Right lung (tissue), 5 donors: ENCODE measurements around the gene GALNT7. TPM values are rescaled to one million over a fixed set of nuclear protein-coding genes. Genes with fewer than 3 reads are reported as not detected.
A peak's percentile ranks its signal among the peaks of the same experiment; 100 is the strongest.

ENCODE experiments used
- DNase-seq, 2 donors: peaks; one replicate each; pipeline ENCODE4 v3.0.0-alpha.2; 2013
- polyA plus RNA-seq, 5 donors: library from polyadenylated mRNA; unstranded; fragments of 120-200 nt; gene quantifications; one replicate each; pipeline versions ENCODE4 v1.2.1 to v1.2.3, GENCODE V29; 2013; ENCODE audit warnings: inconsistent platforms in 1 of 5, low replicate concordance in 1 of 5; ENCODE audit not compliant: insufficient read length in 5 of 5, insufficient read depth in 1 of 5

The GALNT7 gene
- polyA plus RNA-seq, 5 donors: 27.8 to 47.1 (median 37.0) TPM

DNA sequence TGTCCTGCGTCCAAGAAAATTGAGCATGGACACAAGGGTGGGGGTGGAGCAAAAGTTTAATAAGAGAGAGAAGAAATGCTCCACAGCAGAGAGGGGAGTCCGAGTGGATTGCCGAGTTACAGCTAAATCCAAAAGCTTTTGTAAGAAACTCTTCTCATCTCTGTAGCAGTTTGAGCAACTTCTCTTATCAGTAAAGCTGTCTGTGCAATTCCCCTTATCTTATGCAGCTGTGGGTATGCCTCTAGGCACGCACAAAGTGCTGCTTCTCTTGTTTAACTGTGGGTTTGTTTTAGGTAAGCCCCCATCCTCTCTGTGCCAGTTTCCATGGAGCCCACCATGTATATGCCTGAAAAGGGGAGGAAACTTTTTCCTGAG is 120.7 kb downstream of the GALNT7 start:
- no peak for DNase-seq

DNA sequence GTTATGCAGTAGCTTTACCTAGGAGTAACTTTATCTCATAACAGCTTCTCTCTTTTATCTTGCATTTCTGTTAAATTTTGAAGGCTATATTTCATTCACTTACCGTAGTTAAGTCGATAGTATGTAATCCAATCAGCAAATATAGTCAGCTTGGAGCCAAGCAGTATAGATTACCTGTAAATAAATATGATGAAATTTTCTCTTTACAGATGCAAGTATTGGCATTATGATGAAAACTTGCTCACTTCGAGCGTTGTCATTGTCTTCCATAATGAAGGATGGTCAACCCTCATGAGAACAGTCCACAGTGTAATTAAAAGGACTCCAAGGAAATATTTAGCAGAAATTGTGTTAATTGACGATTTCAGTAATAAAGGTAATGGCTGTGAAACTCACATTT is 123.3 kb downstream of the GALNT7 start:
- DNase-seq: no peak

DNA sequence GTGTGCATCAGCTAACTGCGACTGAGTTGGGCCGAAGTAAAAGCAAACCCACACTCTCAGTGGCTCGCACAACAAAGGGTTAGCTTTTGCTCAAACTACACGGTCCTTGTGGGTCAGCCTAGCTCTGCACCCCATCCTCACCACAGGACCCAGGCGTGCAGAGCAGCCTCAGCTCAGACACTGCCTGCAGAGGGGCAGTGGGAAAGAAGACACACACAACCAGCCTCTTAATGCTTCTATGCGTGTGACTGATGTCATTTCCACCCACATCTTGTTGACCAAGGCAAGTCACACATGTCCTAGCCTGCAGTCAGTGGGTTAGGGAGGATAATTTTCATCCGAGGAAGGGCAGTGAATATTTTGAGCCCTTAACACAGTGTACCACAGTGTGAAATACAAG is 125.1 kb downstream of the GALNT7 start:
- no peak for DNase-seq

DNA sequence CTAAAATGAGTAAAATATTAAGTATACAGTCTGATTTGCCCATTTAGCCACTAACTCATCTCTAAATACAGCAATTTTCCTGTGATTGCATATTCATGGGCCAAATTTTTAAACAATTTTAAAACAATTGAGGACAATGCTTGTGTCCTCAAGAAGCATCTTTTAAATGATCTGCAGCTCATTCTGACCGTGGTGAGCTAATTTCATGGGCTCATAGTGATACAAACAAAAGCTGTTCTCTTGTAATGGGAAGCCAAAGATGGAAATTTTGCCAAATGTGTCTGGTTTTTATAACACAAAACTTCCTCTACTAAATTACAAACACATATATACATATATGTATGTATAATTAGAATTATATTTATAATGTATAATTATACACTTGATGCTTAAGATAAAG is 125.8 kb downstream of the GALNT7 start:
- no peak for DNase-seq

DNA sequence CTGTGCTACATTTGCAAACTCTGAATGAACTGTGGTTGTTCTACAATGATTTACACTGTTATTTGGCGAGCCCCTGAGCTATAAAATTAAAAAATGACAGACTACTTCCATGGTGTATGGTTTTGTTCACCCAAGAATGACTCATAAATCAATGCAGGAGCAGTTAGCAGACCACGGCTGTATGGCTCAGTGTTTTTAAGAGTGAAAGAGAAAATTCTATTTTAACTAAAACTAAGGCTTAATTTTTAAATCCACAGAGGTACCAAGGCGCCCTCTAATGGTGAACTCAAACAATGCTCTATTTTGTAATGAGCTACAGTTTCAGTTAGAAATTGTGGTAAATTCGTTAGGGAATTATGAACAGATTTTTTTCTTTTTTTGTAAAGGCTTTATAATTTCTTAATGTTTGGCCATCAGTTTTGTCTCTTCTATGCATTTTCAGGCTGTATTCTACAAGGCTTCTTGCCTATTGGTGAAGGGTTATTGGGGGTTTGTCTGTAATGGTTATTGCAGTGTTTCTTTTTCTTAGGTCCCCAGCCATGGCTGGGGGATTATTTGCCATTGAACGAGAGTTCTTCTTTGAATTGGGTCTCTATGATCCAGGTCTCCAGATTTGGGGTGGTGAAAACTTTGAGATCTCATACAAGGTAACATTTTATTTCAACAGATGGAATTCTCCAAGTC is 133.0 kb downstream of the GALNT7 start:
- peak in 1 of 2 donors; percentile 12 for DNase-seq

DNA sequence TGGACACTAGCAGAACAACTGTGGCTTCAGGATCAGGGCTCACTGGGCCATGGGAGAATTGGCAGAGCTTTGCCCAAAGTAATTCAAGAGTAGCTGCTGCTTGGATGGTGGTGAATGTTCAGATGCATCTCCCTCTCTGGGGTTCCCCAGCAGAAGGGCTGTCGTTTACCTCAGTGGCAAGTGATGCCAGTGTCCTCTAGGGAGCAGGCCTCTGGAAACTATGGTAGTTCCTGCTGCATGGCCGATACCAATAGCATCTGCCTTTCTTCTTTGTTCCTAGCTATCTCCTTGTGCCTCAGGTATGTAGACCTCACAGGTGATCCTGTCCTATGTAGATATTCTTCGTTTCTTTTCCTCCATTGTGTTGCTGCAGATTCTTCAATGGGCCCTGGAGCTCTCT is 139.2 kb downstream of the GALNT7 start:
- no peak for DNase-seq

DNA sequence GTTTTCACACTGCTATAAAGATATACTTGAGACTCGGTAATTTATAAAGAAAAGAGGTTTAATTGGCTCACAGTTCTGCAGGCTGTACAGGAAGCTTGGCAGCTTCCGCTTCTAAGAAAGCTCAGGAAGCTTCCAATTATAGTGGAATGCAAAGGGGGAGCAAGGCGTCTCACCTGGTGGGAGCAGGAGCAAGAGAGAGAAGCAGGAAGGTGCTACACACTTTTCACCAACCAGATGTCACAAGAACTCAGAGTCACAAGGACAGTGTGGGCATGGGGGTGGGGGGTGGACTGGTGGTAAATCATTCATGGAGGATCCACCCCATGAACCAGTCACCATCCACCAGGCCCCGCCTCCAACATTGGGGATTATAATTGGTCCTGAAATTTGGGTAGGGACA is 142.8 kb downstream of the GALNT7 start:
- DNase-seq: no peak

DNA sequence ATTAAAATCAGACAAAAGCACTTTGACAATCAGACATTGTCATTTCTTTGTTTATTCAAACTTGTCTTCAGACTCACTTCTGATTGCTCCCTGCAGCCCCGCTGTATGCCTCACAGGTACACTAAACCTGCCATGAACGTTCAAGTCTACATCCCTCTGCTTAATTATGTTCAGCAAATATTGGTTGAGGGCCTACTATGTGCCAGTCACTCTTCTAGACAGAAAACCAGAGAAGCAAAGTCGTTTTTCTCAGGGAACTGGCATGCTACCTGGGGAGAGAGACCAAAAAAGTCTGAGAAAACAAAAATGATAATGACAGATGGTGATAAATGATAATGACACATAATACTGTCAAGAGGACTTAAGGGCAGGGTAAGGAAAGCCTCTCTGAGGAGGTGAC is 146.1 kb downstream of the GALNT7 start:
- DNase-seq: no peak

DNA sequence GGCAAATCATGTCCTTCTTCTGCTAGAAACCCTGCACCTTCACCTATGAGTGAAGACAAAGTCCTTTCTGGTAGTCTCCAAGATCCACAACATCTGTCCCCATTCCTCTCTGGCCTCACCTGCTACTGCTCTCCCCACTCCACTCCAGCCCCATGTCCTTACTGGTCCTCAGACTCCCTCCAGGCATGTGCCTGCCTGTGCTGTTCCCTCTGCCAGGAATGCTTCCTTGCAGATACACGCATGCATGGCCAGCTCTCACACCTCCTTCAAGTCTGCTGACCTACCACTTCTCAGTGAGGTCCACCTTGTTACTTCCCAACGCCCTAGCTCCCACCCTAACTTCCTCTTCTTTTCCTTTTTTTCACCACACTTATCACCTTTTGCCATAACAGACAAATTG is 147.4 kb downstream of the GALNT7 start:
- DNase-seq: no peak

DNA sequence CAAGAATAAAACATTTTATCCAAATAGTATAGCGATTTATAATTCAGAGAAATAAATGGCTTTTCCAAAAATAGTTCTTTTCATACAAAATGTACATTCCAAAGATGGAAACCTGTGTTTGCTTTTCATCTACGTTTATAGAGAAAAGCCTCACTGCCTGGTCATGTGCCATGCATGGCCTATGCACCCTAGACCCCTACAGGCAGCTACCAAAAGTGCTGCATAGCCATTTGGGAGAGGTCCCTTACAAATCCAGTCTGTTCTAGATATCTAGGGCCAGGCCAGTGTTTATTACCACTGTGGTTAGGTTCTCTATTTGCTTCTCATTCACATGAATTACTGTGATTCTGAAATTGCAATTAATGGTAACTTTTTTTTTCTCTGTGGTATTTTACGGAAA is 148.4 kb downstream of the GALNT7 start:
- DNase-seq: no peak

DNA sequence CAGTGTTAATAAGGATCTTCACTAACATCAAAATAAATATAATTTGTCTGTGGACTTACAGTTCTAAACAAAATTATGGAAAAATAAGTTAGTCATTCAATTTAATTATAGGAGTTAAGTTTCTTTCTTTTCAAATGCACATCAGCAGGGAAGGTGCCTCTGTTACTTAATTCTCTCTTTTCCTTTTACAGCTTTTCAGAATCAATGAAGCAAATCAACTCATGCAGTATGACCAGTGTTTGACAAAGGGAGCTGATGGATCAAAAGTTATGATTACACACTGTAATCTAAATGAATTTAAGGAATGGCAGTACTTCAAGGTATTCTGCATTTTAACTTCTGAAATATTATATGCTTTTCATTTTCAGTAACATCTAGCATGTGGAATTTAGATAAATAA is 149.6 kb downstream of the GALNT7 start:
- DNase-seq: no peak

DNA sequence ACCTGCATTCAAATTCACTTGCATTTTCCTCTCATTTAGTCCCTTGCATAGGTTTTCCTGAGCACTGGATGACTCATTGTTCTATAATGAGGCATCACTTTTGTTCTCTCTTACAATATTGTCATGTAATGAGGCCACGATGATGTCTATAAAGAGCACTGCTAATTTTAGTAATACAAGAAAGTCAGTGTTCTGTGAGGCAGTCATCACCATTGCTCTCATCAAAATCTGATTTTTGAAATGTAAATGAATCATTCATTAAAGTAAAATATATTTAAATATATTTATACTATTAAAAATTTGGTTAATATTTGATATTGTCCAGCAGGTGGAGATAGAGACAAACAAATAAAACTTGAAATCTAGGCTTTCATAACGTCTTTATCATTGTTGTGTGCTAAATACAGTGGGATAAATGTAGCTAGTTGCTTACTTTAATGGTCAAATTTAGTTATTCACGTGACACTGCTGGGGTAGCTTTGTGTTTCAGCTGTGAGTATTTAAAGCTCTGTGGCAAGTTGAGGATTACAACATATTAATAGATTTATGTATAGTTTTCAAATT is 150.1 kb downstream of the GALNT7 start:
- DNase-seq: no peak

DNA sequence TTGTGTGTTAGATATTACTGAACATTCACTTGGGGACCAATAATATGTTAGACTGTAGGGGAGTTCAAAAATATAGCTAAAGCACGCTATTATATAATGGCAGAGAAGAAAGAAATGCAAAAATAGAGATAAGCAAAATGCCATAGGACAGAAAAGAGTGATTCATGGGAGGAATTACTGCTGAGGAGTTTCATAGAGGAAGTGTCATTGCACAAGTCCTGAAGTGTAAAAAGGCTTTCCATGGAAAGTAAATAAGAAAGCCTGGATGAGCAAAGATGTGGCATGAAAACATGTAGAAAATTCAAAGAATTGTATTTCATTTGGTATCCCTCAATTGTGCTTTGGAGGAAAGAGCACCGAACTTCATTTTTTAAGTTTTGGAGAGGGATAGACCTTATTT is 151.1 kb downstream of the GALNT7 start:
- no peak for DNase-seq

DNA sequence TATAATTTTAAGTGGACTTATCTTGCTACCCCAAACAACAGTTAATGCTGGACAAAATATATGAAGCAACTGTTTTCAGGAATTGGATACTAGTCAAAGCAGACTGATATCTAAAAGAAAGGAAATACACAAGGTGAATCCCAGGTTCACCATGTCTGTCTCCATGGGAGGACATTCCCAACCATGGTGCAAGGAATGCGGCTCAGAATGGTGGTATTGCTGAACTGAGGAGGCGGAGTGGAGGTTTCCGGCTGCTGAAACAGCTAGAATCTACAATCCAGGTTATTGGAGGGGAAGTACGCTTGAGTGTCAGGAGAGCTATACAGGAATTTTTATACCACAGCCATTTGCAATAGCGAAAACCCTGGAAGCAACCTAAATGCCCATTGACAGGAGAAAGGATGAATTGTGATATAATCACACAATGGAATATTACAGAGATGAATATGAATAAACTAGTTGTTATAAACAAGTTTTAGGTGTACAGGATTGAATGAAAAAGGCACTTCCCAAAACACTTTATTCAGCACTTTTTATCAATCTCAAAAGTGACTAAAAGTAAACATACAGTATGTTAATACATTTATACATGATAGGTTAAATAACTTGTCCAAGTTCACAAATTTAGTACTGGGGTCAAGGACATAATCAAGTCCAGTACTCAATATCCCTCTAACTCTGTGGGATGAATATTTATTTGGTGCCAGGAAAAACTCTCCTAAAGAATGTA is 156.6 kb downstream of the GALNT7 start:
- no peak for DNase-seq

DNA sequence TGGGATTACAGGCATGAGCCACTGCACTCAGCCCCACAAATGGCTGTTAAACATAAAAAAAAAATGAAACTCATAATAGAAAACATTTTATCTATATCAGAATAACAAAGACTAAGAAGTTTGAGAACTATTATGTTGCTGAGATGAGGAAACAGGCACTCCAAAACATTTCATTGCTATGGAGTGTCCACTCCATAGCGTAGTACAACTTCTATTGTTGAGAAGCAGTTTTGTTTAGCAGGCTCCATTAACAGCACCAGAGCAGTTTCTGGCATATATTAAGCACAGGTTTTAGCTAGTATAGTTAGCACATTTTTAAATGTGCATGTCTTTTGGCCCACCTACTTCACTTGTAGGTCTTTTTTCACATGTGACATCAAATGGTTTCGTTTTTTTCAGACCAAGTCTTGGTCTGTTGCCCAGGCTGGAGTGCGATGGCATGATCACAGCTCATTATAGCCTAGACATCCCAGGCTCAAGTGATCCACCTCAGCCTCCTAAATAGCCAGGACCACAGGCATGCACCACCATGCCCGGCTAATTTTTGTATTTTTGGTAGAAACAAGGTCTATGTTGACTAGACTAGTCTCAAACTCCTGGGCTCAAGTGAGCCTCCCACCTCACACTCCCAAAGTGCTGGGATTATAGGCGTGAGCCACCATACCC is 159.8 kb downstream of the GALNT7 start:
- DNase-seq: no peak

DNA sequence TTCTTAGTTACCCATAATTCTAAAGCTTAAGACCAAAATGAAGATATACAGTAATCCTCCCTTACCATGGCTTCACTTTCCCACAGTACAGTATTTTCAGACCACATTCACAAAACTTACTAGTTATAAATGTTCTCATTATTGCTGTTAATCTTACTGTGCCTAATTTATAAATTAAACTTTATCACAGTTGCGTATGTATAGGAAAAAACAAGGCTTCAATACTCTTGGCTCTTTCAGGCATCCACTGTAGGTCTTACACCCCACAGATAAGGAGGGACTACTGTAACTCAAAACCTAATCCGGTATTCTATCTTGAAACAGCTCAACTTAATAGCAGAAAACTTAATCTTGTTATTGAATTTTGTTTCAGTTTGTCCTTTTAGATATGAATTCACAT is 162.0 kb downstream of the GALNT7 start:
- no peak for DNase-seq

DNA sequence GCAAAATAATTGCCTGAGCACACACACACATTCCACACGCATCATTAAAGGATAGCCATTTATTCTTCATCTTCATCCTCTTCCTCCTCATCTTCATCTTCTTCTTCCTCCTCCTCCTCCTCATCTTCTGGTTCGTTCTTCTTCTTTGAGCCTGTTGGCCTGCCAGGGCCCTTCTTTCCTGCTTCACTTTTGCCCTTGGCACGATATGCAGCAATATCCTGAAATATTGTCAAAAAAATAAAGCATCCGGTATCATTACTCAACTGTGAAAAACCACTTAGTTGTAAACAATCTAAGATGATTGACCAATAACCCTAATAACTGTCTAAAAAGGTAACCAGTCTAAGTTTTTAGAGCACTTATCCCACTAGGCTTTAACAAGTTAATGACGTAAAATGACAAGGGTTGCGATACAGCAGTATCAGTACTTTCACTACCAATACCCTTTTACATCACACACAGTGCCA is 163.4 kb downstream of the GALNT7 start:
- peak in 1 of 2 donors; percentile 3 for DNase-seq

DNA sequence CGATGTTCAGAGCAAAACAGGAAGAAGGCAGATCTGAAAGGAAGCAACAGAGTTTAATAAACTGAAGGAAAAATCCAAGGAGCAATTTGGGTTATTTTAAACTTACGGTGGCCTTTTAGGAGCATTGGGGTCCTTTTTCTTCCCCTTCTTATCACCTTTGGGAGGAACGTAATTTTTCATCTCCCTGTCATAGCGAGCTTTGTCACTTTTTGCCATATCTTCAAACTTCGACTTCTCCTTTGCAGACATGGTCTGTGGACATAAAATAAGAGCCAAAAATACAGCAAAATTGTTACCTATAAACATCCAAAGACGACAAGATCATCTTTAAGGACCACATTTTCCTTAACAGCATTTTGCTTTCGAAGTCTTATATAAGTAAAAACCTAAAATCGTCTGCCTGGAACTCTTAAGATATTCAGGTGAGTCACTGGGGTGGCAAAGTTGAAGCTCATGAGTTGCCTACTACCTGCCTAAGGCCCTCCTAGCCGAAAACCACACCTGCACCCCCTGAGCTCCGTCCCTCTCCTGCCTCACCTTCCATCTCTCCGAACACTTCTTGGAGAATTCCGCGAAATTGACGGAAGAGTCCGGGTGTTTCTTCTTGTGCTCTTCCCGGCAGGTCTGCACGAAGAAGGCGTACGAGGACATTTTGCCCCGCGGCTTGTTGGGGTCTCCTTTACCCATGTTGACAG is 164.5 kb downstream of the GALNT7 start:
- no peak for DNase-seq

DNA sequence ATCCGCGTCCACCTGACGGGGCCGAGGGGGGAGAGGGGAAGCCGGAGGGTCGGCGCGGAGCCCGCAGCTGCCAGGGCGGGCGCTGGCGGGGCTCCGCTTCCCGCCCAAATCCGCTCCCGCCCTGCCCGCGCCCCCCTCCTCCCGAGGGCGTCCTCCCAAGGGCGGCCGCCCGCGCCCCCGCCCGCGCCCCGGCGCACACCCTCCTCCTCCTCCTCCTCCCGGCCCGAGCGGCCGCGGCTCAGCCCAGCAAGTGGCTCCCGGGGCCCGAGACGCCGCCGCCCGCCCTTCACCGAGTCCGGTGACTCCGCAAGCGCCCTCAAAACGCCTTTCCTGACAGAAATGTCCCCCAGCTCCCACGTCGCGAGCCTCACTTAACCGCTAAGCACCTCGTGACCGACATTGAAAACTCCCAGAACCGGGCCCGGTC is 165.1 kb downstream of the GALNT7 start:
- DNase-seq: peak; percentile 58 to 64

DNA sequence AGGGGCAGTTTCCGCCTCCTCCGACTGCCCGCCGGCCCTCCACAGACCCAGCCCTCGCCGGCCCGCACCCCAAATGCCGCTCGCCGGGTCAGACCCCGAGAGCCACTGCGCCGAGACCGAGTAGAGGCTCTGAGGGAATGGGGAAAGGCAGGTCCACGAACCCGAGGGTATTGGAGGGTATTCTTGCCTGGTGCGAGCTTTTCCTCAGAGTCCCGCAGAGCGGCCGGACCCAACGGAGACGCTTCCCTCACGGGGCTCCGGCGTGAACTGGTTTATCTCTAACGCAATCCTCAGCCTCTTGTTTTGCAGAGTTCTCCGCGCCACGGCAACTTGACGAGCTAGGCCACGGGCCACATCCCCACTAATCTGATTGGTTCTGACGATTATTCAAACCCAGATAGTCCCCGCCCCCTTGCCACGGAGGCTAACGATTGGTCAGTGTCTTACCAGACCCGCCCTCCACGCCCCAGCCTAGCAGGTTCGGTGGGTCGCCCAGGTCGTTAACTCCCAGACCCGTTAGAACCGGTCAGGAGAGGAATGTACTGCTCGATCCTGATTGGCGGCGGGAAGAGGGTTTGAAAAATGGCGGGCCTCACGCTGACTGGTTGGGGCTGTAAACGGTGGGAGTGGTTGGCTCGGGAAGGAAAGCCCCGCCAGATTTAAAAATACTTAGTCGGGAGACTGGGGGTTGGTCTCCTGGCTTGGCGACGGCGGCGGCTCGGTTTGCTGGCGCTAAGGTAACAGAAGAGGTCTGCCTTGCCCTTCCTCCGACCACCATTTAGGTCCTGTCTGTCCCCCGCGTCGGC is 165.7 kb downstream of the GALNT7 start, which contains the start of gene HMGB2:
TSS of gene HMGB2 (minus strand) at position 274 of the 806 bp plus-strand sequence. CDS start 709 bp downstream, outside the sequence.
- DNase-seq: peak; percentile 100
